Mesodermal cell (in vitro differentiated cells): ENCODE data around the gene SULF2.

Experiments used
- H3K27ac ChIP-seq: 2 replicates; pipeline ENCODE4 v1.7.0; 2013; ENCODE audit warnings: mild to moderate bottlenecking, low read depth, low read length, moderate library complexity; ENCODE audit not compliant: severe bottlenecking
- H3K36me3 ChIP-seq: 2 replicates; pipeline ENCODE4 v1.7.1; 2013; ENCODE audit warnings: mild to moderate bottlenecking, low read length, moderate library complexity; ENCODE audit not compliant: control insufficient read depth, insufficient read depth
- H3K4me1 ChIP-seq: one replicate; pipeline ENCODE4 v1.7.1; 2013; ENCODE audit warnings: mild to moderate bottlenecking, low read length; ENCODE audit not compliant: insufficient read depth, control insufficient read depth, poor library complexity, severe bottlenecking
- H3K4me3 ChIP-seq: 2 replicates; pipeline ENCODE4 v1.7.0; 2013; ENCODE audit warnings: low read length, control low read depth, mild to moderate bottlenecking; ENCODE audit not compliant: insufficient read depth, poor library complexity, severe bottlenecking; ENCODE audit errors: extremely low read depth
- H3K9me3 ChIP-seq: 2 replicates; pipeline ENCODE4 v1.7.1; 2013; ENCODE audit warnings: mild to moderate bottlenecking, low read length, moderate library complexity; ENCODE audit not compliant: control insufficient read depth
- WGBS, 2 experiments: methylation state at CpG; one replicate each; pipeline ENCODE4 v1.1.5; 2013; ENCODE audit warnings: missing lambda C conversion rate in 2 of 2; ENCODE audit not compliant: insufficient coverage in 2 of 2; 5-methylcytosine and 5-hydroxymethylcytosine counted together

The SULF2 gene

GRCh38 chr20:47665221-47665991 is 119.9 kb downstream of the SULF2 start:
- no peaks in the 10 kb centered on the region for H3K9me3 ChIP-seq
- H3K27ac ChIP-seq, result no peak overlapping the region
- peaks cover 53% of the 10 kb centered on the region for H3K36me3 ChIP-seq
- H3K4me1 ChIP-seq, result peaks cover 9% of the 10 kb centered on the region
- no peak overlapping the region for H3K4me3 ChIP-seq
- 81 to 85% methylated on average over 22 to 27 of the region's 27 CpGs for WGBS, 2 experiments

DNA sequence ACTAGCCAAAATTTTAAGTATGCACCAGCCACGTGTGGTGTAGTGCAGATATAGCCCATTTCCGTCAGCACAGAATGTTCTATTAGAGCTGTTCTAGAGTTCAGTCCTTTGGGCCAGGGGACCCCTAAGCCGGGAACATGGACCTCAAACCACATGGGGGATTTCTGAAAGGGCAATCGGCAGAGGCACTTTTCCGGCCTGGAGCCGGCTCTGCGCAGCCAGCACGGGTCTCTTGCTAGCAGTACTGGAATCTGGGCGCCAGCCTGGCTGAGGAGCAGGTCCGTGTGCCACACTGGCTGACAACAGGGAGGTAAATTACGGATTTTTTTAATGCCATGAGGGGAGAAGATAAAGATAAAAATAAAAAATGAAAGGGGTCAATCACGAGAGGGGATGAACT is 120.5 kb downstream of the SULF2 start:
- no peaks in the 10 kb centered on the region for H3K9me3 ChIP-seq
- H3K36me3 ChIP-seq, result peaks cover 60% of the 10 kb centered on the region
- WGBS, 2 experiments, result 89 to 94% methylated on average over 11 to 12 of the region's 12 CpGs
- peaks cover 9% of the 10 kb centered on the region for H3K4me1 ChIP-seq
- H3K4me3 ChIP-seq, result no peak overlapping the region
- no peak overlapping the region for H3K27ac ChIP-seq

- no peak overlapping the region for H3K27ac ChIP-seq
- H3K4me3 ChIP-seq, result no peak overlapping the region
- 100% methylated on average over 1 of the region's 2 CpGs for WGBS, 2 experiments
- H3K9me3 ChIP-seq, result no peaks in the 10 kb centered on the region
- H3K36me3 ChIP-seq, result peaks cover 66% of the 10 kb centered on the region
- H3K4me1 ChIP-seq, result peaks cover 9% of the 10 kb centered on the region
These were observed 121.2 kb downstream of the SULF2 start for GRCh38 chr20:47664068-47664437.

DNA sequence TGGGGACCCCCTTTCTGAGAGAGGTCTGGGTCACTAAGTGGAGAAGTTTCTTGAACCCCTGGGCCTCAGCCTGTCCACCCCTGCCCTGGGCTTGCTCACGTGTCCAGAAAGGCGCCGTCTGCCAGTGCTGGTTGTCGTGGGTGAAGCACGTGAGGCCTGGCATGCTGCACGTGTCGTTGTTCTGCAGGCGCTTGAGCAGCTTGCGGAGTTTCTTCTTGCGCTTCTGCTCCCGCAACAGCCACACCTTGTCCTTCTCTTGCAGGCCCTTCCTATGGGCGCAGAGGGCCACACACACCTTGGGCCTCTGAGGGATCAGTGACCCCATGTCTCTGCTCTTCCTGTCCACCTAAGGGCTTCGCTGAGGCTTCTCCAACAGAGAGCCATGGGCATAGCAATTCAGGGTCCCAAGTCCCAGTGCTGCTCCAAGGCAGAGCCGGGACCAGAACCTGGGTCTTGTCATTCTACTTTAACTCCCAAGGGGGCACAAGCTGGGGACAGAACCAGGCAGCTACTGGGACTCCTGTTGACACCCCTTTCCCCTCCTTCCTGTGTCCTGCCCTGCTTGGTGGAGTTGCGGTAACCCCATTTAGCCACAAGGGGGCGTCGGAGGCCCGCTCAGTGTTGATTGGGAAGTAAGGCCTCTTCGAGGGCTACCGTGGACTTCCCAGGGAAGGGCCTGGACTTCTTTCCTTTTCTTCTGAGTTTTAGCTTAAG is 121.8 kb downstream of the SULF2 start:
- H3K9me3 ChIP-seq, result no peaks in the 10 kb centered on the region
- H3K4me1 ChIP-seq, result peaks cover 9% of the 10 kb centered on the region
- peaks cover 66% of the 10 kb centered on the region for H3K36me3 ChIP-seq
- 78 to 79% methylated on average over 16 of the region's 20 CpGs for WGBS, 2 experiments
- no peak overlapping the region for H3K4me3 ChIP-seq
- H3K27ac ChIP-seq, result no peak overlapping the region

GRCh38 chr20:47662483-47663353 is 122.6 kb downstream of the SULF2 start:
- H3K27ac ChIP-seq, result no peak overlapping the region
- H3K4me1 ChIP-seq, result peaks cover 9% of the 10 kb centered on the region
- peaks cover 72% of the 10 kb centered on the region for H3K36me3 ChIP-seq
- no peaks in the 10 kb centered on the region for H3K9me3 ChIP-seq
- WGBS, 2 experiments, result 98 to 99% methylated on average over 11 to 13 of the region's 16 CpGs
- H3K4me3 ChIP-seq, result no peak overlapping the region

- Histone ChIP-seq H3K27ac (no peak overlapping the region), H3K4me1 (peaks cover 9% of the 10 kb centered on the region), H3K4me3 (no peak overlapping the region), H3K9me3 (no peaks in the 10 kb centered on the region), H3K36me3 (peaks cover 67% of the 10 kb centered on the region)
- 98 to 100% methylated on average over 7 of the region's 7 CpGs for WGBS, 2 experiments
These were observed 123.6 kb downstream of the SULF2 start for GRCh38 chr20:47661714-47662113.

- 90 to 96% methylated on average over 11 to 12 of the region's 12 CpGs for WGBS, 2 experiments
- no peak overlapping the region for H3K4me3 ChIP-seq
- peaks cover 68% of the 10 kb centered on the region for H3K36me3 ChIP-seq
- no peak overlapping the region for H3K27ac ChIP-seq
- peaks cover 9% of the 10 kb centered on the region for H3K4me1 ChIP-seq
- no peaks in the 10 kb centered on the region for H3K9me3 ChIP-seq
These were observed 124.1 kb downstream of the SULF2 start for GRCh38 chr20:47660983-47661700.

DNA sequence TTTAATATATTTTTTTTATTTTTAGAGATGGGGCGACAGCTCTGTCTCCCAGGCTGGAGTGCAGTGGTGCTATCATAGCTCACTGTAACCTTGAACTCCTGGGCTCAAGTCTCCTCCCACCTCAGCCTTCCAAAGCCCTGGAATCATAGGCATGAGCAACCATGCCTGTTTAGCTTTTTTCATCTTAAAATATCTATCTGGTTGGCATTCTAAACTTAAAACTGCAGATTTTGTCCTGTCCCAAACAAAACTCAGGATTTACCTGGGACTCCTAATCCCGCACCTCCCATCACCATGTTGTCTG is 124.7 kb downstream of the SULF2 start:
- no peaks in the 10 kb centered on the region for H3K9me3 ChIP-seq
- peaks cover 6% of the 10 kb centered on the region for H3K4me1 ChIP-seq
- WGBS, 2 experiments, result 90 to 100% methylated on average over 2 of the region's 2 CpGs
- no peak overlapping the region for H3K27ac ChIP-seq
- H3K4me3 ChIP-seq, result no peak overlapping the region
- peaks cover 68% of the 10 kb centered on the region for H3K36me3 ChIP-seq

DNA sequence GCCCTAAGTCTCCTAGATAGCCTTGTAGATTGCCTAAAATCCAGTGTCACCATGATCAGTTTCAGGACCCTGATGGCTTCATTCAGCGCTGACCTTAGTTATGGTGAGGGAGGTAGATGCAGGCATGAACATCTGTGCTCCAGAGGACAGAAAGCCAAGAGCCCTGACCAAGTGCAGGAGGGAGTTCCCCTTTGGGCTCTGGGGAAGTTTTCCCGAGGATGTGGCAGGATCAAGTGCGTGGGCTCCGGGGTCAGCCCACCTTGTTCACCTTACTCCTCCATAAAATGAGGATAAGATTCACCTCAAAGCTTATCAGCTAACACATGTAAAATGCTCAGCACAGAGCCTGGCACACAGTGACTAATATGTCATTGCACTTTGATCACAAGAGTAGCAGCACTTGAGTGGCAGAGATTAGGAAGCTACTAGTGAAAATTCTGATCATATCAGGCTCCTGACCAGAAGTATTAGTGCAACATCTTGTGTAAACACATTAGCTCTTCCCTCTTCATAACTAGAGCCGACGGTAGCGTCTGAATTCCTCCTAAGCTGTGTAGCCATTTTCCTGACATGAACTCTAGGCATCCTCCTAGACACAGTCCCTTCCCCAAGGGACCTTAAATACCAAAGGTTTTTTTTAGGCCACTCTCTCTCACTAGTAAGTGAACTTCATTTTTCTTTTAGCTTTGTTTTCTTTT is 125.2 kb downstream of the SULF2 start:
- 94 to 96% methylated on average over 6 to 7 of the region's 7 CpGs for WGBS, 2 experiments
- Histone ChIP-seq H3K36me3 (peaks cover 73% of the 10 kb centered on the region), H3K4me1 (peaks cover 1% of the 10 kb centered on the region), H3K9me3 (no peaks in the 10 kb centered on the region), H3K27ac (no peak overlapping the region), H3K4me3 (no peak overlapping the region)

DNA sequence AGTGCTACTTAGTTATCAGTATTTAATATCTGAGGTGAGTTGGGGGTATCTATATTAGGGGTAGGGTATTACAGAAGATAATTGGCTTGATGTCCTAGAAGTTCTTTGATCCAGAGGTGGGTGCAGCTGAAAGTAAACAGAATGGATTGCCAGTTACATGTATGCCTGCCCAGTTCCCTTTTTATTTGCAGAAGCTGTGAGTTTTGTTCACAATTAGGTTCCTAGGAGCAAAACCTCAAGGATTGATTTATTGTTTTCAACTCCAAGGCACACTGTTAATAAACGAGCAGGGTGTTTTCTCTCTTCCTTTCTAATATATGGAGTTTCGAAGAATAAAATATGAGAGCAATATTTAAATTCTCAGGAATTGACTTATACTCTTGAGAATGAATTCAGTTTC is 129.0 kb downstream of the SULF2 start:
- H3K27ac ChIP-seq, result no peak overlapping the region
- no peaks in the 10 kb centered on the region for H3K4me1 ChIP-seq
- no CpG with 5 or more reads among the region's 2 CpGs for WGBS, 2 experiments

More for the DNA sequence above, 129.0 kb downstream of the SULF2 start:
- Histone ChIP-seq H3K4me3 (no peak overlapping the region), H3K9me3 (no peaks in the 10 kb centered on the region), H3K36me3 (peaks cover 86% of the 10 kb centered on the region)
